Esophagus (tissue), 2 donors: ENCODE measurements around the gene ARHGAP42. TPM values are rescaled to one million over a fixed set of nuclear protein-coding genes. Genes with fewer than 3 reads are reported as not detected.

ENCODE experiments used
- H3K27ac ChIP-seq, 2 donors: one replicate each; pipeline ENCODE4 v1.5.1; 2013; ENCODE audit warnings: low read depth in 2 of 2, mild to moderate bottlenecking in 2 of 2, inconsistent platforms in 1 of 2, low read length in 1 of 2, moderate library complexity in 1 of 2
- H3K27me3 ChIP-seq, 2 donors: one replicate each; pipeline ENCODE4 v1.6.1; 2013; ENCODE audit warnings: low read length in 2 of 2, control low read depth in 1 of 2, mild to moderate bottlenecking in 1 of 2; ENCODE audit not compliant: insufficient read depth in 2 of 2, control insufficient read depth in 1 of 2
- H3K36me3 ChIP-seq, 2 donors: one replicate each; pipeline ENCODE4 v1.6.1; 2013; ENCODE audit warnings: low read length in 1 of 2; ENCODE audit not compliant: control insufficient read depth in 2 of 2, insufficient read depth in 2 of 2
- H3K4me1 ChIP-seq, 2 donors: one replicate each; pipeline ENCODE4 v1.6.1; 2013; ENCODE audit warnings: low read length in 1 of 2; ENCODE audit not compliant: control insufficient read depth in 2 of 2, insufficient read depth in 2 of 2
- H3K4me3 ChIP-seq, 2 donors: one replicate each; pipeline ENCODE4 v1.5.1; 2013; ENCODE audit warnings: low read length in 2 of 2, mild to moderate bottlenecking in 2 of 2, low read depth in 1 of 2, moderate library complexity in 1 of 2
- H3K9me3 ChIP-seq, 2 donors: one replicate each; pipeline ENCODE4 v1.6.1; 2013; ENCODE audit warnings: mild to moderate bottlenecking in 2 of 2, low read depth in 1 of 2, low read length in 1 of 2, moderate library complexity in 1 of 2; ENCODE audit not compliant: control insufficient read depth in 2 of 2, insufficient read depth in 1 of 2
- WGBS, 2 donors: extraction: QIAGEN DNeasy Blood & Tissue Kit; methylation state at CpG; one replicate each; pipeline ENCODE4 v1.1.7; 2013; 5-methylcytosine and 5-hydroxymethylcytosine counted together
- polyA plus RNA-seq, 2 donors: library from polyadenylated mRNA; stranded (reverse); fragments of 200-250 nt; gene quantifications; one replicate each; pipeline ENCODE4 v1.2.3, GENCODE V29; 2013
- donor health status: healthy with polysubstance abuse.
- donor health status: Bipolar disorder and iron deficiency.

The ARHGAP42 gene
- polyA plus RNA-seq, 2 donors = 1.0 to 1.2 TPM

DNA sequence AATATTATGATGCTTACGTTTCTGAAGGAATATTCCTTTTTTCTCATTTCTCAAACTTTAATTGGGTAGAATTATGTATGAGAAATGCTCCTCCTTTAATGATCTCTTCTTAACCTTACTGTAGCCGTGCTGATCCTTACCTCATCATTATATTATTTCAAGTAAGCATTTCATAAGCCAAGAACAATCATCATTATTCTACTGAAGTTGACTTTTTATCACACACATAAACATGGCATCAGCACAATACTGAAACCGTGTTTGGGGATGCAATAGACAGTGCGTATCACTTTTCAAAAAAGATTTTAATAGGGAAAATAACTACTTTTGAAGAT is 162.8 kb downstream of the ARHGAP42 start:
- Histone ChIP-seq H3K27ac (no peak overlapping the region), H3K9me3 (no peaks in the 10 kb centered on the region), H3K4me1 (no peaks in the 10 kb centered on the region), H3K27me3 (no peaks in the 10 kb centered on the region), H3K4me3 (no peak overlapping the region), H3K36me3 (no peaks in the 10 kb centered on the region)
- 58 to 59% methylated on average over 4 of the region's 4 CpGs for WGBS, 2 donors

DNA sequence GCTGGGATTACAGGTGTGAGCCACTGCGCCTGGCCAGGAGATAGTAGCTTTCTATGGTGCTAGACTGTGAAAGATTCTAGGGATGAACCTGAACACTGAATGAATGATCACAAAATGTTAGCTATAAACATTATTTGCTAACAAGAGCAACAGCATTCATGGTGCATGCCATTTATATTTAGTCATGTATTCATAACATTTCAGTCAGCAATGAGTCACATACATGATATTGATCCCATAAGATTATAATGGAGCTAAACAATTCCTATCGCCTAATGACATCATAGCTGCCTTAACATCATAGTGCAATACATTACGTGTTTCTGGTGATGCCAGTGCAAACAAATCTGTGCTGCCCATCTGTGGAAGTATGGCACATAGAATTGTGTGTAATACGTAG is 164.1 kb downstream of the ARHGAP42 start:
- WGBS, 2 donors = 76 to 86% methylated on average over 4 of the region's 4 CpGs
- no peaks in the 10 kb centered on the region for H3K36me3 ChIP-seq
- H3K4me1 ChIP-seq = no peaks in the 10 kb centered on the region
- H3K9me3 ChIP-seq = no peaks in the 10 kb centered on the region
- H3K4me3 ChIP-seq = no peak overlapping the region
- no peaks in the 10 kb centered on the region for H3K27me3 ChIP-seq
- H3K27ac ChIP-seq = no peak overlapping the region

DNA sequence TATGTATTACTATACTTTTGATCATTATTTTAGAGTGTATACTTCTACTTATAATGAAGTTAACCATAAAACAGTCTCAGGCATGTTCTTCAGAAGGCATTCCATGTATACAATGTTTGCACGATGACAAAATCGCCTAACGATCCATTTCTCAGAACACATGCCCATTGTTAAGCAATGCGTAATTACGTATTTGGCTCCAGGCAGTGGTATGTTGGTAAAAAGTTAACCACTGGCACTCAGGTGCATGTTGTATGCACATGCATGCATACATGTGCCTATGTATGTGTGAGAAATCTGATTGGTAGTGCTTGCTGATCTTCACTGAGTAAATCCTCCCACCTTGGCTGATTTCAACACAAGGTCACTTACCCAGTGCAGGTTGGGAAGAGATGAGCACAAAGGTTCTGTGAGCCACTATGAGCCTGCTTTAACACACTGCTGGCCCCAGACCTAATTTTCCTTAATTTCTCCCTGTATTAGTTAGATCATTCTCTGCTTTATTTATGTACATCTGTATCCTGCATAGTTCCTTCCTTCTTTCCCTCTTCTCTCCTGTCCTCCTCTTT is 164.6 kb downstream of the ARHGAP42 start:
- Histone ChIP-seq H3K27ac (no peak overlapping the region), H3K4me1 (no peaks in the 10 kb centered on the region), H3K36me3 (no peaks in the 10 kb centered on the region), H3K4me3 (no peak overlapping the region), H3K27me3 (no peaks in the 10 kb centered on the region), H3K9me3 (no peaks in the 10 kb centered on the region)
- 62 to 81% methylated on average over 5 of the region's 5 CpGs for WGBS, 2 donors

DNA sequence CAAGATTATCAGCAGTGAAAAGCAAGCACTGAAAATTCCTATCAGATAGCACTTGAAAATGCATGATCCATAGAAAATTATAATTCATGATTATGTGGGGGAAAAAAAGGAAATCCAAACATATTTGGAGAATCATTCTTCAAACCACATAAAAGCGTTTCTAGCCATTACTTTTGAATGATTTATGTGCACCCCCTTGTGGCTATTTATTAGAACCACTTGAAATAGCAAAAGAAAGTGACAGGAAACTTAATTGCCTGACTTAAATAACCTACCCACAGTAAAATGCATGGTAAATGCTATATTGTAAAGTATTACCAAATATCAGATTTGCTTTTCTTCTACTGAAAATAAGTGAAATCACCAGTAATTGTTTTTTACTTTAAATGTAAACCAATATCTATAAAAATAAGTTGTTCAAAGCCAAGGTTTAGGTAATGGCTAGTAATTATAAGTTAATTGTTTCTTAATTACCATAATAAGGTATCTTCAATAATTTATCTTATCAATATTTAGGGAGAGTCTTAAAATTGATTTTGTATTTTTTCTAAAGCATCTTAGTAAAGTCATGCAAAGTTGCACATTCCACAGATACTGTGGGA is 168.5 kb downstream of the ARHGAP42 start:
- H3K4me3 ChIP-seq = no peak overlapping the region
- H3K27ac ChIP-seq = no peak overlapping the region
- no peaks in the 10 kb centered on the region for H3K4me1 ChIP-seq
- no peaks in the 10 kb centered on the region for H3K9me3 ChIP-seq
- no peaks in the 10 kb centered on the region for H3K27me3 ChIP-seq
- WGBS, 2 donors = 2 to 3% methylated on average over 1 of the region's 1 CpG
- no peaks in the 10 kb centered on the region for H3K36me3 ChIP-seq

- 69 to 80% methylated on average over 4 of the region's 4 CpGs for WGBS, 2 donors
- no peaks in the 10 kb centered on the region for H3K9me3 ChIP-seq
- H3K36me3 ChIP-seq = no peaks in the 10 kb centered on the region
- no peaks in the 10 kb centered on the region for H3K27me3 ChIP-seq
- no peak overlapping the region for H3K4me3 ChIP-seq
- no peaks in the 10 kb centered on the region for H3K4me1 ChIP-seq
- no peak overlapping the region for H3K27ac ChIP-seq
Observed at GRCh38 chr11:100857236-100858005, 170.3 kb downstream of the ARHGAP42 start.

GRCh38 chr11:100860318-100861155 is 173.4 kb downstream of the ARHGAP42 start:
- Histone ChIP-seq H3K9me3 (no peaks in the 10 kb centered on the region), H3K36me3 (no peaks in the 10 kb centered on the region), H3K27ac (no peak overlapping the region), H3K4me3 (no peak overlapping the region), H3K27me3 (no peaks in the 10 kb centered on the region), H3K4me1 (no peaks in the 10 kb centered on the region)
- WGBS, 2 donors = 86 to 89% methylated on average over 7 of the region's 7 CpGs

GRCh38 chr11:100861212-100861611 is 174.1 kb downstream of the ARHGAP42 start:
- H3K27ac ChIP-seq = no peak overlapping the region
- H3K9me3 ChIP-seq = no peaks in the 10 kb centered on the region
- no peaks in the 10 kb centered on the region for H3K27me3 ChIP-seq
- H3K36me3 ChIP-seq = no peaks in the 10 kb centered on the region
- H3K4me3 ChIP-seq = no peak overlapping the region
- H3K4me1 ChIP-seq = no peaks in the 10 kb centered on the region
- WGBS, 2 donors = 48 to 65% methylated on average over 3 of the region's 3 CpGs

DNA sequence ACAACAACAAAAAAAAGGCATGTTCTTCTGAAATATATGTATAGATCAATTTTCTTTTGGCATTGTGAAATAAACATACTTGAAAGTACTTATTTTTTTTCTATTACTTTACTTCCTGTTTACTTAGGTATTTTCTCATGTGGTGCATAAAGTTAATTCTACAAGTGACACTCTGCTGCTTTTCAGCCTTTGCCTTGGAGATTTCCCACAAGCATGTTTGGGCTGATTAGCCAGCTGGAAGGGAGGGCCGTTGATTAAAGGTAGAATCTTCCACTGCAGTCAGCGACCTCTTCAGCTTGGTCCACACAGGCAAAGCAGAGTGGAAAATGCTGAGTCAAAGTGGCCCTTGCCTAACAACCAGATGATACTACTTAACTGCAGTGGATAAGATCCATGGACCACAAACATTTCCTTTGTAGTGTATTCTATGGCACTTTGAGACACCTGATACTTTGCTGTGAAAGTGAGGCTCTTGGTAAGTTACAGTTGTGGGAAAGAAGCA is 176.0 kb downstream of the ARHGAP42 start:
- H3K27me3 ChIP-seq = no peaks in the 10 kb centered on the region
- no peaks in the 10 kb centered on the region for H3K9me3 ChIP-seq
- no peak overlapping the region for H3K27ac ChIP-seq
- H3K36me3 ChIP-seq = no peaks in the 10 kb centered on the region
- H3K4me3 ChIP-seq = no peak overlapping the region
- no peaks in the 10 kb centered on the region for H3K4me1 ChIP-seq
- 36 to 37% methylated on average over 2 of the region's 2 CpGs for WGBS, 2 donors

GRCh38 chr11:100865443-100866065 is 178.5 kb downstream of the ARHGAP42 start:
- Histone ChIP-seq H3K4me1 (no peaks in the 10 kb centered on the region), H3K4me3 (no peak overlapping the region)
- 79 to 92% methylated on average over 4 of the region's 4 CpGs for WGBS, 2 donors

More at GRCh38 chr11:100865443-100866065, 178.5 kb downstream of the ARHGAP42 start:
- H3K27me3 ChIP-seq = no peaks in the 10 kb centered on the region
- no peaks in the 10 kb centered on the region for H3K36me3 ChIP-seq
- H3K27ac ChIP-seq = no peak overlapping the region
- no peaks in the 10 kb centered on the region for H3K9me3 ChIP-seq
